ENCODE data around the gene RYR1.
"Not testable (repeated sequence)": the region's sequence is repeated elsewhere in the genome, so short reads cannot be mapped to it uniquely, and the experiment has no call there.

RYR1 gene

DNA sequence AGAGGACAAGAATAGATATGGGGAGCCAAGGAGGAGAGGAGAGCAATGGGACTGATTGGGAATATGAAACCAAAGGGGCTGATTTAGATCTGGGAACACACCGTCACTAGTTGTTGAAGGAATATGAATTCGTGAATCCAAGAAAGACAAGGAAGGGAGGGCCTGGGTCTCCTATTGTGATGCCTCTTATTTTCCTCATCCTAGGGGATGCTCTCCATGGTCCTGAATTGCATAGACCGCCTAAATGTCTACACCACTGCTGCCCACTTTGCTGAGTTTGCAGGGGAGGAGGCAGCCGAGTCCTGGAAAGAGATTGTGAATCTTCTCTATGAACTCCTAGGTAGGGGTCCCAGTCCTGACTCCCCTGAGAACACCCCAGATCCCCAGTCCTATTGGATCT, 21.5 kb downstream of the RYR1 start:
- no peak for DNase-seq (ENCODE audit: low read depth in 1 of 2, low spot score in 1 of 2)

DNA sequence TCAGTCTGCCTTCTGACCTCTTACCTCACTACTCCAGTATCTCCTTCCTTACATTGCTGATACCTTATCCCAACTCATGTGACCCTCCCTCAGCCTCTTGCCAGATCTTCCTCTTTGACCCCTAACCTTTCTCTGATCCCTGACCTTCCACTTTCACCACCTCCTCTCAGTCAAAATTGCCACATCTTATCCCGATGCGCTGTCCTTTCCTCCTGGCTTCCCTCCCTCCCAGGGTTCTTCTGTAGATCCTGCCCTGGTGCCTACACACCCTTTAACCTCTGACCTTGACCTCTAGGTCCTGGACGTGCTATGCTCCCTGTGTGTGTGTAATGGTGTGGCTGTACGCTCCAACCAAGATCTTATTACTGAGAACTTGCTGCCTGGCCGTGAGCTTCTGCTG, 23.7 kb downstream of the RYR1 start:
- DNase-seq (ENCODE audit: low read depth in 1 of 2, low spot score in 1 of 2) = no peak

DNA sequence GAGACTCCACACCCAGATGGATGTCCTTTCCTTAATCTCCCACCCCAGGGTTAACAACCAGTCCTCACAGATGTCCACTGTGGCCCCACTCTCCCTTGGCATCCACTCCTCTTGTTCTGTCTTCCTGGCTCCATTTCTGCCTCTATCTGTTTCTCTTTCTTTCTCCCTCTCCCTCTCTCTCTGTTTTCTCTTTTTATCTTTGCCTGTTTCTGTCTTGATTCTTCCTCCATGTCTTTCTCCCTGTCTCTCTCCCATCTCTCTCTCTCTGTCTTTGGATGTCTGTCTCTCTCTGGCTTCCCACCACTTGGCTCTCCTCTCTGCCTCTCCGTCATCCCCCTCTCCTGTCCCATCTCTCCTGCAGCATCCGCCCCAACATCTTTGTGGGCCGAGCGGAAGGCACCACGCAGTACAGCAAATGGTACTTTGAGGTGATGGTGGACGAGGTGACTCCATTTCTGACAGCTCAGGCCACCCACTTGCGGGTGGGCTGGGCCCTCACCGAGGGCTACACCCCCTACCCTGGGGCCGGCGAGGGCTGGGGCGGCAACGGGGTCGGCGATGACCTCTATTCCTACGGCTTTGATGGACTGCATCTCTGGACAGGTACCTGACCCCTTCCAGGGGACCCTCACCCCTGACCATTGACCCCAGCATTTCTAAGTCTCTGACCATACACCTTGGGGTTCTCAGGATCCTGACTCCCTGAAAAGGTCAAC, 24.4 kb downstream of the RYR1 start:
- DNase-seq (ENCODE audit: low read depth in 1 of 2, low spot score in 1 of 2) = no peak

DNA sequence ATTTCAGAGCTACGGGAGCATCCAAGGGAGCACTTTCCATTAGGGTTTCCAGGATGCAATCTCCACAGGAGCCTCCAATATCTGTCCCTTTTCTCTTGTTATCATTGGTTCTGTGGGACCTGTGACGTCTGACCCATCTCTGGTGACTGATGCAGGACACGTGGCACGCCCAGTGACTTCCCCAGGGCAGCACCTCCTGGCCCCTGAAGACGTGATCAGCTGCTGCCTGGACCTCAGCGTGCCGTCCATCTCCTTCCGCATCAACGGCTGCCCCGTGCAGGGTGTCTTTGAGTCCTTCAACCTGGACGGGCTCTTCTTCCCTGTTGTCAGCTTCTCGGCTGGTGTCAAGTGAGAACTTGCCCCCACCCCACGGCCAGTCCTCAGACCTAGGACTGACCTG, 25.5 kb downstream of the RYR1 start:
- DNase-seq (ENCODE audit: low read depth in 1 of 2, low spot score in 1 of 2) = no peak

DNA sequence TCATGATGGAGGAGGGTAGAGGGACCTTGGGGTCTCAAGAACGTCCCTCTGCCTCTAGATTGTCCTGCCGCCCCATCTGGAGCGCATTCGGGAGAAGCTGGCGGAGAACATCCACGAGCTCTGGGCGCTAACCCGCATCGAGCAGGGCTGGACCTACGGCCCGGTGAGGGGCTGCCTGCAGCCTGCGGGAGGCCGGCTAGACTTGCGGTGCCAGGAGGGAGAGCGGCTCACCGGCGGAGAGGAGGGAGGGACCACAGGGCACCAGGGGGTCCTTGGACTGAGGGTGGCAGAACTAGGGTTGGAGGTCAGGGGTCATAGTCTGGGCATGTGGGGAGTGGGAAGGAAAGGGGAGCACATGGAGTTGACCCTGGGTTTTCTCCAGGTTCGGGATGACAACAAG, 29.9 kb downstream of the RYR1 start:
- DNase-seq (ENCODE audit: low read depth in 1 of 2, low spot score in 1 of 2) = no peak

DNA sequence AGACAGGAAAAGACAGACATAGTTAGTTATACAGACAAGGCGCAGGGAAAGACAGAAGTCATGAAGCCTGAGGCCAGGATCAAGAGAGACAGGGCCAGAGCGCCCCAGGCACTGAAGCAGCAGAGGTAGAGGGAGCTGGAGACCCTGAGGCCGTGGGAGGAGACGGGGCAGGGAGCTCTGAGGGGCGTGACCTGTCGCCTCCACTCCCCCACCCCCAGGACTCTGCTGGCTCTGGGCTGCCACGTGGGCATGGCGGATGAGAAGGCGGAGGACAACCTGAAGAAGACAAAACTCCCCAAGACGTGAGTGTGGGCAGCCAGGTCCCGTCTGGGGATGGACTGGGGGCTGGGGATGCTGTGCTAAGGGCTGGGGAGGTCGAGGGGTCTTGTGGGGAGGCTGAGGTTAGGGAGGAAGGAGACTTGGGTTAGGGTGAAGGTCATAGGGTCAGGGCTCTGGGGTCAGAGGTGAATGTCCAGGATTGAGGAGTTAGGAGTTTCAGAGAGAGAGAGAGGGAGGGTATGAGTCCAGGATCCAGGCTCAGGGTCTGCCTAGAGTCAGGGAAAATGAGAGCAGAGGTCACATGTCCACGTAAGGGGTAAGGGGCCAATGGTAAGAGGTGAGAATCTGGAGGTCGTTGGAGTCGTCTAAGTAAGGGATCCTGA, 31.1 kb downstream of the RYR1 start:
- no peak for DNase-seq (ENCODE audit: low read depth in 1 of 2, low spot score in 1 of 2)

DNA sequence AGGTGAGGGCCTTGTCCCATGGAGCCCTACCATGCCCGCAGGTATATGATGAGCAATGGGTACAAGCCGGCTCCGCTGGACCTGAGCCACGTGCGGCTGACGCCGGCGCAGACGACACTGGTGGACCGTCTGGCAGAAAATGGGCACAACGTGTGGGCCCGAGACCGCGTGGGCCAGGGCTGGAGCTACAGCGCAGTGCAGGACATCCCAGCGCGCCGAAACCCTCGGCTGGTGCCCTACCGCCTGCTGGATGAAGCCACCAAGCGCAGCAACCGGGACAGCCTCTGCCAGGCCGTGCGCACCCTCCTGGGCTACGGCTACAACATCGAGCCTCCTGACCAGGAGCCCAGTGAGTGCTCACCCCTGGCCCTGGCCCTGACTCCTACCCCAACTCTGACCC, 32.6 kb downstream of the RYR1 start:
- no peak for DNase-seq (ENCODE audit: low read depth in 1 of 2, low spot score in 1 of 2)

DNA sequence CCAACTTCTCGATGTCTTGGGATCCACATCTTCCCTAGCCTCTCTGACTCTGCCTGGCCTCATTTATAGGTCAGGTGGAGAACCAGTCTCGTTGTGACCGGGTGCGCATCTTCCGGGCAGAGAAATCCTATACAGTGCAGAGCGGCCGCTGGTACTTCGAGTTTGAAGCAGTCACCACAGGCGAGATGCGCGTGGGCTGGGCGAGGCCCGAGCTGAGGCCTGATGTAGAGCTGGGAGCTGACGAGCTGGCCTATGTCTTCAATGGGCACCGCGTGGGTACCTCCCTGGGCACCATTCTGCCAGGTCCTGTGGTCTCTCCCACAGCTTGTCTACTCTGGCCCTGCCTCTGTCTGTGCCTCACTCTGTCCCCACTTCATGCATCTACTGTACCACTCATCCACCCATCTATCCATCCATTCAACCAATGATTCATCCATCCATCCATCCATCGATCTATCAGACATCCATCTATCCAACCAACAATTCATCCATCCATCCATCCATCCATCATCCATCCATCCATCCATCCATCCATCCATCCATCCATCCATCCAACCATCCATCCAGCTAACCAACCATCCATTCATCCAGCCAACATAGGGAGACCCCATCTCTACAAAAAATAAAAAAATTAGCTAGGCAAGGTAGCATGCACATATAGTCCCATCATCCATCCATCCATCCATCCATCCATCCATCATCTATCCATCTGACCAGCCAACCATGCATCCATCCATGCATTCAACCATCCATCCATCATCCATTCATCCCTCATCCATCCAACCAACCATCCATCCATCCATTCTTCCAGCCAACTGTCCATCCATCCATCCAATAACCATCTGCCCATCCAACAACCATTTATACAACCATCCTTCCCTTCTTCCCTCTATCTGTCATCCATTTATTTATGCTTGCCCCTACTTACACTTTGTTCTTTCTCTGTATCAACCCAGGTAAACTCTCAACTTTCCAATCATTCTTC, 34.3 kb downstream of the RYR1 start:
- DNase-seq (ENCODE audit: low read depth in 1 of 2, low spot score in 1 of 2) = no peak

DNA sequence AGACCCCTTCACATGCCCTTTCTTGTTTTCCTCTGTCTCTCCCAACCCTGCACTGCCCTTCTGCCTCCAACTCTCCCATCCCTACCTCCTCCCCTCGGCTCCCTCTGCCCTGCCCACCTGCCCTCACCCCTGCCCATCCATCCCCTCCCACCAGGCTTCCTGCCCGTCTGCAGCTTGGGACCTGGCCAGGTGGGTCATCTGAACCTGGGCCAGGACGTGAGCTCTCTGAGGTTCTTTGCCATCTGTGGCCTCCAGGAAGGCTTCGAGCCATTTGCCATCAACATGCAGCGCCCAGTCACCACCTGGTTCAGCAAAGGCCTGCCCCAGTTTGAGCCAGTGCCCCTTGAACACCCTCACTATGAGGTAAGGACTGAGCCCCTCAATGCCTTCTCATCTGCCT, 35.7 kb downstream of the RYR1 start:
- no peak for DNase-seq (ENCODE audit: low read depth in 1 of 2, low spot score in 1 of 2)

DNA sequence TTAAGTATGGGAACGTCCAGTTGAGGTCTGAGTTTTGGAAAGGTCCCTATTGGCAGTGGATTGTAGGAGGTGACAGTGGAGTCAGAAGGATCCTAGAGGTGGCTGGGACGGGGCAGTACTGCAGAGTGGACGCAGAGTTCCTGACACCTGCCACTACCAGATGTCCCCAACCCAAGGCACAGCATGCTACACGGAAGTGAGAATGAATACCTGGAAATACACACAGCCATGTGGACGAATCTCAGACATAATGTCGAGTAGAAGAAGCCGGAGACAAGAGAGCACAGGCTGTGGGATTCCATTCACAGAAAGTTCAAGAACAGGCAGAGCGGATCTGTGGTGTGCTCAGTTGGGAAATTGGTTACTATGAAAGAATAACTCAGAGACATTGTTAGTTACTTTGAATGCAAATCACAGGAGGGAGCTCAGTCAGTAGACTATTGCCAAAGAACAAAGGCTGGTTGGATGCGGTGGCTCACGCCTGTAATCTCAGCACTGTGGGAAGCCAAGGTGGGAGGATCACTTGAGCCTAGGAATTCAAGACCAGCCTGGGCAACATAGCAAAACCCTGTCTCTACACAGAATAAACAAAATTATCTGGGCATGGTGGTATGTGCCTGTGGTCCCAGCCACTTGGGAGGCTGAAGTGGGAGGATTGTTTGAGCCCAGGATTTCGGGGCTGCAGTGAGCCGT, 37.4 kb downstream of the RYR1 start:
- no peak for DNase-seq (ENCODE audit: low read depth in 1 of 2, low spot score in 1 of 2)

DNA sequence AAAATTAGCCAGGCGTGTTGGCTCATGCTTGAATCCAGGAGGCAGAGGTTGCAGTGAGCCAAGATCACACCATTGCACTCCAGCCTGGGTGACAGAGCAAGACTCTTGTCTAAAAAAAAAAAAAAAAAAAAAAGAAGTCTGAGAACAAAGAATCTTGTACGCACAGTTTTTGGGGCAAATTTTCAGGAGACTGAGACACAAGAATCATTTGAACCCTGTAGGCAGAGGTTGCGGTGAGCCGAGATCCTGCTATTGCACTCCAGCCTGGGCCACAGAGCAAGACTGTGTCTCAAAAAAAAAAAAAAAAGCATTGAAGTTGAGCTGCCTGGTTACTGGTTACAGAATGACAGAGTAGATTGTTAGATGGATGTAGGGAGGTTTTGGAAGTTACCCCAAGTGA, 39.2 kb downstream of the RYR1 start:
- not testable (repeated sequence) for DNase-seq (ENCODE audit: low read depth in 1 of 2, low spot score in 1 of 2)

DNA sequence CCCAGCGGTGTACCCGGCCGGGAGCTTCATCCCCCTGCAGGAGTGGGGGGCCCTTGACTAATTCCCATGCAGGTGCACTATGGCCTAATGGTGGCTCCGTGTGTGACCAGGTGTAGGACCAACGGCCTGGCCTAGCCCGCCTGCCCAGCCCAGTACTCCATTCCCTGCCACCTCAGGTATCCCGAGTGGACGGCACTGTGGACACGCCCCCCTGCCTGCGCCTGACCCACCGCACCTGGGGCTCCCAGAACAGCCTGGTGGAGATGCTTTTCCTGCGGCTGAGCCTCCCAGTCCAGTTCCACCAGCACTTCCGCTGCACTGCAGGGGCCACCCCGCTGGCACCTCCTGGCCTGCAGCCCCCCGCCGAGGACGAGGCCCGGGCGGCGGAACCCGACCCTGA, 39.7 kb downstream of the RYR1 start:
- no peak for DNase-seq (ENCODE audit: low read depth in 1 of 2, low spot score in 1 of 2)

DNA sequence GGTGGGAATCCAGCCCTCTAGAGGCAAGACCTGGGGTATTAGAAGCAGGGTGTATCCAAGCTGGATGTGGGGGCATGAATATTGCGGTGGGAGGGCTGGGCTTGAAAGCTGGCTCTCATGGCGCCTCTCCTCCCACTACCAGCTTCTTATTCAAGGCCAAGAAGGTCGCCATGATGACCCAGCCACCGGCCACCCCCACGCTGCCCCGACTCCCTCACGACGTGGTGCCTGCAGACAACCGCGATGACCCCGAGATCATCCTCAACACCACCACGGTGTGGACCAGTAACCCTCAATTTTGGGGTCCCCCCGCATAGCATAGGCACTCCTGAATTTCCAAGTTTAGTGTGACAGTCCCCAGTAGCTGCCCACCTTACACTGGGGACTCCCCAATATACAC, 41.7 kb downstream of the RYR1 start:
- no peak for DNase-seq (ENCODE audit: low read depth in 1 of 2, low spot score in 1 of 2)

DNA sequence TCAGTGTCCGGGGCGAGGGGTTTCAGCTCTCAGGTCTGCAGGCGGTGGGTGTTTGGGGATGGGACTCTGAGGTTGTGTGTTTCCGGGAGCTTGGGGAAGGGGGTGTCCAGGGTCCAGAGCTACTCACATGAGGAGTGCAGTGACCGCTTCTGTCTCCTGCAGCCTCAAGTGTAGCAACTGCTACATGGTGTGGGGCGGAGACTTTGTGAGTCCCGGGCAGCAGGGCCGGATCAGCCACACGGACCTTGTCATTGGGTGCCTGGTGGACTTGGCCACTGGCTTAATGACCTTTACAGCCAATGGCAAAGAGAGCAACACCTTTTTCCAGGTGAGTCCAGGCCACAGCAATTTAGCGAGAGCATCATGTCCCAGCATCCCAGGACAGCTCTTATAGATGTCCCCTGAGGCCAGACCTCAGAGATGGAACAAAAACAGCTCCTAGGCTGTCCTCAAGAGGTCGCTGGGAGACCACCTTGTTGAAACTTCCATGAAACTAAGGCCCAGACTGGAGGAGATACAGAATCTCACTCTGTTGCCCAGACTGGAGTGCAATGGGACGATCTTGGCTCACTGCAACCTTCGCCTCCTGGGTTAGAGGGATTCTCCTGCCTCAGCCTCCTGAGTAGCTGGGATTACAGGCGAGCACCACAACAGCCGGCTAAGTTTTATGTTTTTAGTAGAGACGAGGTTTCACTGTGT, 44.9 kb downstream of the RYR1 start:
- DNase-seq (ENCODE audit: low read depth in 1 of 2, low spot score in 1 of 2) = no peak

DNA sequence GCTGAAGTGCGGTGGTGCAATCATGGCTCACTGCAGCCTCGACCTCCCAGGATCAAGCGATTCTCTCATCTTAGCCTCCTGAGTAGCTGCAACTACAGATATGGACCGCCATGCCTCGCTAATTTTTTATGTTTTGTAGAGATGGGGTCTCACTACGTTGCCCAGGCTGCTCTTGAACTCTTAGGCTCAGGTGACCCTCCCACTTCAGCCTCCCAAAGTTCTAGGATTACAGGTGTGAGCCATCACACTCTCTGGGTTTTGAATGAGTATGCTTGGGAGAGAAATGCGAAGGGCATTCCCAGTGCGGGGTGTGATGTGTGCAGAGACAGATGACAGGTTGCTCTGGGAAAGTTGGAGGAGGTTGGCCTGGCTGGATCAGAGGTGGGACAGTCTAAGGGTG, 49.0 kb downstream of the RYR1 start:
- DNase-seq (ENCODE audit: low read depth in 1 of 2, low spot score in 1 of 2) = no peak

DNA sequence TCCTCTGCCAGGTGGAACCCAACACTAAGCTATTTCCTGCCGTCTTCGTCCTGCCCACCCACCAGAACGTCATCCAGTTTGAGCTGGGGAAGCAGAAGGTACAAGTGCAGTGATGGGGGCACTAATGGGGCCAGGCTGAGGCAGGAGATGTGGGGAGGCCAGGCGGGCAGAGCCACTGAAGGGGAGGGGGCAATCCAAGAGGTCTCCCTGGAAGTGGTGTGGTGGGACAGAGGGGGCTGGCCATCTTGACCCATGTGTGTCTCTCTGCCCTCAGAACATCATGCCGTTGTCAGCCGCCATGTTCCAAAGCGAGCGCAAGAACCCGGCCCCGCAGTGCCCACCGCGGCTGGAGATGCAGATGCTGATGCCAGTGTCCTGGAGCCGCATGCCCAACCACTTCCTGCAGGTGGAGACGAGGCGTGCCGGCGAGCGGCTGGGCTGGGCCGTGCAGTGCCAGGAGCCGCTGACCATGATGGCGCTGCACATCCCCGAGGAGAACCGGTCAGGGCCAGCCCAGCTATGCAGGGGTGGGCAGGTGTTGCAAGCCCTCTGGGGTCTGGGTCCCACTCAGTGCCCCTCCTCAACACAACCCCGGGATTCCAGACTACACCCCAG, 49.6 kb downstream of the RYR1 start:
- DNase-seq (ENCODE audit: low read depth in 1 of 2, low spot score in 1 of 2) = no peak

DNA sequence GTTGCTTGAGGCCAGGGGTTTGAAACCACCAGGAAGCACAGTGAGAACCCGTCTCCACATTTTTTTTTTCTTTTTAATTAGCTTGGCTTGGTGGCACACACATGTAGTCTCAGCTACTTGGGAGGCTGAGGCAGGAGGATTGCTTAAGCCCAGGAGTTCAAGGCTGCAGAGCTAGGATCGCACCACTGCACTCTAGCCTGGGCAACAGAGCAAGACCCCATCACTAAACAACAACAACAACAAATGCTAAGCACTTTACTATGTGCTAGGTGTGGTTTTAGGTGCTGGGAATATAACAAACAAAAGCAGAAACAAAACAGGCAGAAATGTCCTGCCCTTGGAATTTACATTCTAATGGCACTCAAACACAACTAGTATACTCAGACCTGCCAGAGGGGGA, 51.3 kb downstream of the RYR1 start:
- DNase-seq (ENCODE audit: low read depth in 1 of 2, low spot score in 1 of 2) = no peak

DNA sequence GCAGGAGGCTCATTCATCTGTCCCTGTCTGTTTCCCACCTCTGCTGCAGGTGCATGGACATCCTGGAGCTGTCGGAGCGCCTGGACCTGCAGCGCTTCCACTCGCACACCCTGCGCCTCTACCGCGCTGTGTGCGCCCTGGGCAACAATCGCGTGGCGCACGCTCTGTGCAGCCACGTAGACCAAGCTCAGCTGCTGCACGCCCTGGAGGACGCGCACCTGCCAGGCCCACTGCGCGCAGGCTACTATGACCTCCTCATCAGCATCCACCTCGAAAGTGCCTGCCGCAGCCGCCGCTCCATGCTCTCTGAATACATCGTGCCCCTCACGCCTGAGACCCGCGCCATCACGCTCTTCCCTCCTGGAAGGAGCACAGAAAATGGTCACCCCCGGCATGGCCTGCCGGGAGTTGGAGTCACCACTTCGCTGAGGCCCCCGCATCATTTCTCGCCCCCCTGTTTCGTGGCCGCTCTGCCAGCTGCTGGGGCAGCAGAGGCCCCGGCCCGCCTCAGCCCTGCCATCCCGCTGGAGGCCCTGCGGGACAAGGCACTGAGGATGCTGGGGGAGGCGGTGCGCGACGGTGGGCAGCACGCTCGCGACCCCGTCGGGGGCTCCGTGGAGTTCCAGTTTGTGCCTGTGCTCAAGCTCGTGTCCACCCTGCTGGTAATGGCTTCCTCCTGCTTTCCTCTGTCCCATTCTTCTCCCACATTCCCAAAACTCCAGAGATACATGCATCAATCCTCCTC, 52.2 kb downstream of the RYR1 start:
- no peak for DNase-seq (ENCODE audit: low read depth in 1 of 2, low spot score in 1 of 2)

DNA sequence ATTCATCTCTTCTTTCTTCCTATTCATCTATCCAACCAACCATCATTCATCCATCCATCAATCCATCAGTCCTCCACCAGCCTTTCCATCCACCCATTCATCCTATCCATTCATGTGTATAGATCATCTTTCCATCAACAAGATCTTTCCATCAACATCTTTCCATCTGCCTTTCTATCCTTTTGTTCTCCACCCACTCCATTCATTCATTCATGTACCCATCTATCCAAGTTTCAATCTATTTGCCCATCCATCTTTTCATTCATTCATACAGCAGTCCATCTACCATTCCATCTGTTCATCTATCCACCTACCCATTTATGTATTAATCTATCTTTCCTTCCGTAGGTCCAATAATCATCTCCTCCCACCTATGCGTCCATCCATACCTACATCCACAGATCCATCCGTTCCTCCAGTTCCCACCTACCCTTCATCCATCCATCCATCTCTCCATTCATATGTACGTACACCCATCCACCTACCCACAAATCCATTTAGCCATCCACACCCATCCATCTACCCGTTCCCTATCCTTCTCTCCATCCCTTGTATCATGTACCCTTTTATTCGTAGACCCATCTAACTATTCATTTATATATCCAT, 53.3 kb downstream of the RYR1 start:
- DNase-seq (ENCODE audit: low read depth in 1 of 2, low spot score in 1 of 2) = no peak
